DMS 273 (cell line): ENCODE measurements around the gene SV2B.

ENCODE experiments used
- DNase-seq: peaks from one replicate; lab custom pipeline; 2025; ENCODE audit not compliant: unreplicated experiment; lab: John Stamatoyannopoulos, UW

Gene SV2B

GRCh38 chr15:91348752-91349500 lies 248.9 kb downstream of the SV2B start:
- no peak for DNase-seq
